Measurements from ENCODE around the gene TNFAIP1. TPM values are rescaled to one million over a fixed set of nuclear protein-coding genes. Genes with fewer than 3 reads are reported as not detected.

TNFAIP1 gene
- total RNA-seq, 1 experiment from 2014 or later, result 21.8 TPM

- H3K9ac ChIP-seq (ENCODE audit: extremely low read depth, insufficient read length, low read length), result no peak overlapping the region
- no peaks in the 10 kb centered on the region for H3K27me3 ChIP-seq (ENCODE audit: insufficient read depth, low read length)
- H3K36me3 Mint-ChIP-seq (ENCODE audit: insufficient read depth in 1 of 3, low read depth in 3 of 3), result peaks cover 12 to 17% (median 13%) of the 10 kb centered on the region in 3 experiments; a peak in 6 of 7 replicates
- H4K8ac ChIP-seq (replicated peaks; ENCODE audit: insufficient read length, low read depth, low read length), result no peak overlapping the region
- H3K9me3 Mint-ChIP-seq, result no peaks in the 10 kb centered on the region; a peak in 1 of 5 replicates
- no peak overlapping the region for H3K27ac ChIP-seq (ENCODE audit: insufficient read length, low read depth, low read length)
- DNase-seq, result no peak
- no peak overlapping the region for H3K27ac Mint-ChIP-seq
- H3K4me1 Mint-ChIP-seq, result peaks cover 7 to 10% of the 10 kb centered on the region in 2 experiments
- no peaks in the 10 kb centered on the region for H3K79me2 ChIP-seq (ENCODE audit: insufficient read depth, low read length)
- no peak overlapping the region for H2BK15ac ChIP-seq (ENCODE audit: low read depth, low read length)
- no peaks in the 10 kb centered on the region for H3K4me1 ChIP-seq (ENCODE audit: insufficient read depth, low read length)
- no peak overlapping the region for H2BK120ac ChIP-seq (ENCODE audit: low read depth, low read length, poor library complexity, severe bottlenecking)
- no peak overlapping the region; a peak in 1 of 5 replicates for H3K4me3 Mint-ChIP-seq
- no peak overlapping the region for H3K4ac ChIP-seq (ENCODE audit: low read depth, low read length)
- no CpG with 5 or more reads among the region's 3 CpGs for WGBS (ENCODE audit: extremely low coverage, insufficient read length, low lambda C conversion rate)
- H3K18ac ChIP-seq (ENCODE audit: insufficient read length, low read depth, low read length), result no peak overlapping the region
- H4K91ac ChIP-seq (ENCODE audit: insufficient read length, low read depth, low read length), result no peak overlapping the region
- H2BK5ac ChIP-seq (ENCODE audit: insufficient read length, low read length), result no peak overlapping the region
- no peaks in the 10 kb centered on the region for H3K79me1 ChIP-seq (ENCODE audit: insufficient read depth, low read depth, low read length, poor library complexity, severe bottlenecking)
- no peak overlapping the region for H2BK20ac ChIP-seq (ENCODE audit: low read depth, low read length, poor library complexity, severe bottlenecking)
- no peak overlapping the region for H2BK12ac ChIP-seq (ENCODE audit: insufficient read length, low read depth, low read length)
- H3K4me2 ChIP-seq (ENCODE audit: insufficient read depth, insufficient read length, low read length), result no peak overlapping the region
- no peak overlapping the region for H4K5ac ChIP-seq (ENCODE audit: insufficient read length, low read depth, low read length)
- H3K9me3 ChIP-seq (ENCODE audit: control insufficient read depth, low read depth, low read length), result no peaks in the 10 kb centered on the region
- no peak overlapping the region for H3K23ac ChIP-seq (ENCODE audit: insufficient read length, low read depth, low read length)
- H3K23me2 ChIP-seq (ENCODE audit: insufficient read length, low read depth, low read length, poor library complexity, severe bottlenecking), result no peaks in the 10 kb centered on the region
- H2AFZ ChIP-seq (ENCODE audit: low read length), result no peak overlapping the region
- H3K56ac ChIP-seq (ENCODE audit: insufficient read length, low read depth, low read length), result no peak overlapping the region
- TF ChIP-seq, protein P1, sequence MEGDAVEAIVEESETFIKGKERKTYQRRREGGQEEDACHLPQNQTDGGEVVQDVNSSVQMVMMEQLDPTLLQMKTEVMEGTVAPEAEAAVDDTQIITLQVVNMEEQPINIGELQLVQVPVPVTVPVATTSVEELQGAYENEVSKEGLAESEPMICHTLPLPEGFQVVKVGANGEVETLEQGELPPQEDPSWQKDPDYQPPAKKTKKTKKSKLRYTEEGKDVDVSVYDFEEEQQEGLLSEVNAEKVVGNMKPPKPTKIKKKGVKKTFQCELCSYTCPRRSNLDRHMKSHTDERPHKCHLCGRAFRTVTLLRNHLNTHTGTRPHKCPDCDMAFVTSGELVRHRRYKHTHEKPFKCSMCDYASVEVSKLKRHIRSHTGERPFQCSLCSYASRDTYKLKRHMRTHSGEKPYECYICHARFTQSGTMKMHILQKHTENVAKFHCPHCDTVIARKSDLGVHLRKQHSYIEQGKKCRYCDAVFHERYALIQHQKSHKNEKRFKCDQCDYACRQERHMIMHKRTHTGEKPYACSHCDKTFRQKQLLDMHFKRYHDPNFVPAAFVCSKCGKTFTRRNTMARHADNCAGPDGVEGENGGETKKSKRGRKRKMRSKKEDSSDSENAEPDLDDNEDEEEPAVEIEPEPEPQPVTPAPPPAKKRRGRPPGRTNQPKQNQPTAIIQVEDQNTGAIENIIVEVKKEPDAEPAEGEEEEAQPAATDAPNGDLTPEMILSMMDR (conservative IDR thresholded peaks at IDR 0.05), result no peak
- no peaks in the 10 kb centered on the region; the same call in 1 of the 2 replicates for H3K27me3 Mint-ChIP-seq (ENCODE audit: low read depth)
- H3T11ph ChIP-seq (ENCODE audit: low read length), result no peak overlapping the region
- no peak overlapping the region for H3K14ac ChIP-seq (ENCODE audit: insufficient read depth, low read length)
- H2AK5ac ChIP-seq (ENCODE audit: insufficient read length, low read length), result no peak overlapping the region
- no peaks in the 10 kb centered on the region for H4K20me1 ChIP-seq (ENCODE audit: control insufficient read depth, insufficient read depth, insufficient read length)
Observed at GRCh38 chr17:28365487-28365886, 29.9 kb downstream of the TNFAIP1 start.
